Liver (tissue), 9 donors: Measurements from ENCODE around the gene EXD3. TPM values are rescaled to one million over a fixed set of nuclear protein-coding genes. Genes with fewer than 3 reads are reported as not detected.

ENCODE experiments used
- DNase-seq: peaks from one replicate; pipeline ENCODE4 v3.0.0-alpha.2; 2017; ENCODE audit warnings: low spot score
- H3K27ac ChIP-seq, 2 donors: one replicate each; pipeline ENCODE4 v1.7.0; 2013; ENCODE audit warnings: inconsistent platforms in 2 of 2, low read length in 2 of 2, control low read depth in 1 of 2, low read depth in 1 of 2, mild to moderate bottlenecking in 1 of 2
- H3K27me3 ChIP-seq, 4 donors: one replicate each; pipeline versions ENCODE4 v1.6.1 to v1.7.0; 2013; ENCODE audit warnings: low read length in 3 of 4, inconsistent platforms in 1 of 4, mild to moderate bottlenecking in 1 of 4, moderate library complexity in 1 of 4; ENCODE audit not compliant: control insufficient read depth in 4 of 4, insufficient read depth in 4 of 4
- H3K36me3 ChIP-seq, 4 donors: one replicate each; pipeline versions ENCODE4 v1.6.1 to v1.7.0; 2013; ENCODE audit warnings: low read length in 3 of 4, mild to moderate bottlenecking in 3 of 4, low read depth in 1 of 4, moderate library complexity in 1 of 4; ENCODE audit not compliant: control insufficient read depth in 4 of 4, insufficient read depth in 3 of 4
- H3K4me1 ChIP-seq, 4 donors: one replicate each; pipeline versions ENCODE4 v1.6.1 to v1.7.0; 2013; ENCODE audit warnings: low read length in 3 of 4, mild to moderate bottlenecking in 3 of 4, moderate library complexity in 1 of 4; ENCODE audit not compliant: control insufficient read depth in 4 of 4, insufficient read depth in 4 of 4
- H3K4me3 ChIP-seq, 3 donors: one replicate each; pipeline versions ENCODE4 v1.6.1 to v1.7.0; 2013; ENCODE audit warnings: low read length in 3 of 3, control low read depth in 1 of 3, low read depth in 1 of 3, mild to moderate bottlenecking in 1 of 3
- H3K9ac ChIP-seq, 2 donors: one replicate each; pipeline ENCODE4 v1.7.0; 2013; ENCODE audit warnings: low read length in 2 of 2, mild to moderate bottlenecking in 2 of 2, moderate library complexity in 2 of 2, control low read depth in 1 of 2, low read depth in 1 of 2
- H3K9me3 ChIP-seq, 4 donors: one replicate each; pipeline versions ENCODE4 v1.6.1 to v1.7.0; 2013; ENCODE audit warnings: low read length in 3 of 4; ENCODE audit not compliant: control insufficient read depth in 4 of 4
- ATF3 ChIP-seq: IDR thresholded peaks from 2 replicates; pipeline ENCODE4 v1.6.1; 2016; ENCODE audit warnings: antibody characterized with exemption
- CTCF ChIP-seq: fragments of 150-350 bp; IDR thresholded peaks from 2 replicates; pipeline ENCODE4 v1.5.1; 2017; ENCODE audit warnings: improper control_type of control experiment, low read depth, low read length; ENCODE audit not compliant: missing input control
- EGR1 ChIP-seq, 2 donors: IDR thresholded peaks; 2 replicates each; pipeline ENCODE4 v1.6.1; 2016 to 2018; ENCODE audit warnings: antibody characterized with exemption in 2 of 2, low read depth in 2 of 2
- FOXA1 ChIP-seq: IDR thresholded peaks from 2 replicates; pipeline ENCODE4 v1.6.1; 2016; ENCODE audit warnings: antibody characterized with exemption
- FOXA2 ChIP-seq: IDR thresholded peaks from 2 replicates; pipeline ENCODE4 v1.6.1; 2016; ENCODE audit warnings: antibody characterized with exemption
- GABPA ChIP-seq, 2 donors: IDR thresholded peaks in 1 of 2; conservative IDR thresholded peaks in 1 of 2; 2 replicates each; pipeline ENCODE4 v1.6.1; 2016; ENCODE audit warnings: antibody characterized with exemption in 2 of 2, mild to moderate bottlenecking in 1 of 2, moderate library complexity in 1 of 2
- HNF4A ChIP-seq, 2 donors: conservative IDR thresholded peaks; 2 replicates each; pipeline ENCODE4 v1.6.1; 2016; ENCODE audit warnings: antibody characterized with exemption in 2 of 2, mild to moderate bottlenecking in 2 of 2
- HNF4G ChIP-seq: IDR thresholded peaks from 2 replicates; pipeline ENCODE4 v1.6.1; 2016; ENCODE audit warnings: antibody characterized with exemption
- JUND ChIP-seq, 2 donors: IDR thresholded peaks; 2 replicates each; pipeline ENCODE4 v1.6.1; 2016; ENCODE audit warnings: antibody characterized with exemption in 2 of 2
- NR2F2 ChIP-seq: IDR thresholded peaks from 2 replicates; pipeline ENCODE4 v1.6.1; 2016; ENCODE audit warnings: antibody characterized with exemption
- REST ChIP-seq: IDR thresholded peaks from 2 replicates; pipeline ENCODE4 v1.6.1; 2016; ENCODE audit warnings: antibody characterized with exemption, mild to moderate bottlenecking
- RXRA ChIP-seq, 2 donors: IDR thresholded peaks; 2 replicates each; pipeline ENCODE4 v1.6.1; 2017 to 2018; ENCODE audit warnings: antibody characterized with exemption in 2 of 2, mild to moderate bottlenecking in 1 of 2
- YY1 ChIP-seq: IDR thresholded peaks from 2 replicates; pipeline ENCODE4 v1.6.1; 2016; ENCODE audit warnings: antibody characterized with exemption, mild to moderate bottlenecking
- ZBTB33 ChIP-seq: IDR thresholded peaks from 2 replicates; pipeline ENCODE4 v1.6.1; 2016; ENCODE audit warnings: antibody characterized with exemption
- WGBS: extraction: QIAGEN DNeasy Blood & Tissue Kit; methylation state at CpG from one replicate; pipeline ENCODE4 v1.1.7; 2013; 5-methylcytosine and 5-hydroxymethylcytosine counted together
- polyA plus RNA-seq, 2 donors: library from polyadenylated mRNA; stranded (reverse) in 1 of 2; unstranded in 1 of 2; fragments of 200-250 nt in 1 of 2; fragments of >200 nt in 1 of 2; fragmentation: Nextera tagmentation in 1 of 2; extraction: Ambion mirVana in 1 of 2; gene quantifications; one replicate each; pipeline versions ENCODE4 v1.2.1 to v1.2.3, GENCODE V29; 2013 to 2015
- total RNA-seq, 2 donors: library from RNA; depleted of rRNA; stranded (reverse); fragments of >200 nt; gene quantifications; one replicate each; pipeline ENCODE4 v1.2.3, GENCODE V29; 2014
- donor health status: healthy.
- donor health status: healthy.
- donor health status: healthy.
- donor health status: healthy.
- donor health status: healthy.

The EXD3 gene
- total and polyA plus RNA-seq, 4 donors = 2.5 to 6.7 (median 3.7) TPM

GRCh38 chr9:137351781-137352501, 71.0 kb downstream of the EXD3 start:
- no peak for TF ChIP-seq ZBTB33
- TF ChIP-seq REST = no peak
- TF ChIP-seq FOXA1 = no peak
- TF ChIP-seq HNF4G = no peak
- TF ChIP-seq HNF4A (conservative IDR thresholded peaks at IDR 0.05) = no peak
- no peak for TF ChIP-seq GABPA (IDR thresholded peaks at IDR 0.05 in 1 of 2, conservative IDR thresholded peaks at IDR 0.05 in 1 of 2)
- no peak for TF ChIP-seq ATF3
- no peak for TF ChIP-seq FOXA2
- TF ChIP-seq NR2F2 = no peak
- TF ChIP-seq YY1 = no peak
- Histone ChIP-seq H3K9ac (no peak overlapping the region), H3K36me3 (peaks cover 0 to 6% (median 2%) of the 10 kb centered on the region in 4 donors), H3K27ac (no peak overlapping the region), H3K9me3 (peaks cover under 1 to 3% (median 2%) of the 10 kb centered on the region in 4 donors), H3K4me1 (no peaks in the 10 kb centered on the region), H3K4me3 (no peak overlapping the region), H3K27me3 (no peaks in the 10 kb centered on the region)
- 92% methylated on average over 23 of the region's 23 CpGs for WGBS
- no peak for DNase-seq

- Histone ChIP-seq H3K27ac (no peak overlapping the region), H3K4me1 (no peaks in the 10 kb centered on the region), H3K9me3 (peaks cover 0 to 4% (median 0%) of the 10 kb centered on the region in 4 donors), H3K4me3 (no peak overlapping the region), H3K9ac (no peak overlapping the region), H3K27me3 (no peaks in the 10 kb centered on the region), H3K36me3 (peaks cover 0 to 6% (median 3%) of the 10 kb centered on the region in 4 donors)
- 96% methylated on average over 30 of the region's 30 CpGs for WGBS
- DNase-seq = no peak
- TF ChIP-seq FOXA1 = no peak
- TF ChIP-seq HNF4A (conservative IDR thresholded peaks at IDR 0.05) = no peak
- TF ChIP-seq FOXA2 = no peak
- no peak for TF ChIP-seq CTCF
- TF ChIP-seq REST = no peak
- TF ChIP-seq EGR1 (IDR thresholded peaks at IDR 0.05; ENCODE audit: low read depth in 2 of 2) = no peak
- no peak for TF ChIP-seq RXRA (IDR thresholded peaks at IDR 0.05)
- TF ChIP-seq ZBTB33 = no peak
- TF ChIP-seq GABPA (IDR thresholded peaks at IDR 0.05 in 1 of 2, conservative IDR thresholded peaks at IDR 0.05 in 1 of 2) = no peak
- TF ChIP-seq JUND (IDR thresholded peaks at IDR 0.05) = no peak
- TF ChIP-seq YY1 = no peak
These were observed 72.0 kb downstream of the EXD3 start for GRCh38 chr9:137350696-137351584.
